MM.1S (cell line): ENCODE data around the gene CCL2.

ENCODE experiments used
- EZH2 ChIP-seq: fragments of 300-600 bp; sonication (generic); optimal IDR thresholded peaks from 2 replicates; pipeline ENCODE3; 2017; ENCODE audit warnings: low read depth, mild to moderate bottlenecking, antibody characterized with exemption, low read length, mixed read lengths
- EZH2phosphoT487 ChIP-seq: fragments of 300-600 bp; sonication (generic); IDR thresholded peaks from 2 replicates; pipeline ENCODE4 v1.6.1; 2018; ENCODE audit warnings: antibody characterized with exemption, low read length
- TF ChIP-seq, protein P1 (sequence below): fragments of 300-600 bp; sonication (generic); IDR thresholded peaks from 2 replicates; pipeline ENCODE4 v1.5.1; 2016; ENCODE audit warnings: antibody characterized with exemption, low read length, mixed read lengths

DNA sequence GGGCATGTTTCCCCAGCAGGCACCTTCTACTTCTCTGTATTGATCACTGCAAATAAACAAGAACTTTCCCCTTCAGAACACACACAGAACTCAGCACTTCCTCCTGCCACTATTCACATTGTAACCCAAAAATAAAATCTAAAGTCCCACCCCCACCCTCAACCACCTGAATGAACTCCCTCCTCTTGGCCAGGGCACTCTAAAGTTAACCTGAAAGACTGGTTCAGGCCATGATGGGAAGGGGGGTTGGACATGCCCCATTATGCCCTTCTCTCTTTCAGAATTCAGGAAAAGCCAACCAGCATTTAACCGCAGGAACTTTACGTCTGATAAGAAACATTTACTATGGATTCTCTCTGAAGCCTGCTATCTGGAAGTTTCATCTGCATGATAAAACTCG, 27.4 kb upstream of the CCL2 start:
- TF ChIP-seq EZH2 (no peak), EZH2phosphoT487 (no peak)
- TF ChIP-seq, protein P1, sequence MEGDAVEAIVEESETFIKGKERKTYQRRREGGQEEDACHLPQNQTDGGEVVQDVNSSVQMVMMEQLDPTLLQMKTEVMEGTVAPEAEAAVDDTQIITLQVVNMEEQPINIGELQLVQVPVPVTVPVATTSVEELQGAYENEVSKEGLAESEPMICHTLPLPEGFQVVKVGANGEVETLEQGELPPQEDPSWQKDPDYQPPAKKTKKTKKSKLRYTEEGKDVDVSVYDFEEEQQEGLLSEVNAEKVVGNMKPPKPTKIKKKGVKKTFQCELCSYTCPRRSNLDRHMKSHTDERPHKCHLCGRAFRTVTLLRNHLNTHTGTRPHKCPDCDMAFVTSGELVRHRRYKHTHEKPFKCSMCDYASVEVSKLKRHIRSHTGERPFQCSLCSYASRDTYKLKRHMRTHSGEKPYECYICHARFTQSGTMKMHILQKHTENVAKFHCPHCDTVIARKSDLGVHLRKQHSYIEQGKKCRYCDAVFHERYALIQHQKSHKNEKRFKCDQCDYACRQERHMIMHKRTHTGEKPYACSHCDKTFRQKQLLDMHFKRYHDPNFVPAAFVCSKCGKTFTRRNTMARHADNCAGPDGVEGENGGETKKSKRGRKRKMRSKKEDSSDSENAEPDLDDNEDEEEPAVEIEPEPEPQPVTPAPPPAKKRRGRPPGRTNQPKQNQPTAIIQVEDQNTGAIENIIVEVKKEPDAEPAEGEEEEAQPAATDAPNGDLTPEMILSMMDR: no peak
